Activated CD8-positive, alpha-beta memory T cell treated with anti-CD3 and anti-CD28 coated beads, Interleukin-2, amount 10 ng/mL, durations not matched to agents 7 days and 5 days (primary cell): ENCODE data around the gene KLKB1. TPM values are rescaled to one million over a fixed set of nuclear protein-coding genes. Genes with fewer than 3 reads are reported as not detected.

Source experiments
- ATAC-seq: fragments of 150-1000 bp; cut with Tn5 transposase; one replicate; pipeline ENCODE4 v1.10.0; 2021; ENCODE audit warnings: moderate library complexity
- CTCF ChIA-PET: fragments of 350-600 bp; sonication (Branson Sonifier 250); formaldehyde crosslinking; loops from one replicate; lab custom pipeline; 2021; ENCODE audit warnings: antibody characterized with exemption; lab: Charles Lee
- DNase-seq: peaks from one replicate; pipeline ENCODE4 v3.0.0-alpha.2; 2020
- H3K27ac Mint-ChIP-seq: one replicate; pipeline ENCODE4 v1.8.0; 2021; ENCODE audit warnings: mild to moderate bottlenecking, mixed read lengths
- H3K27me3 Mint-ChIP-seq: one replicate; pipeline ENCODE4 v1.8.0; 2021; ENCODE audit warnings: mixed read lengths
- H3K36me3 Mint-ChIP-seq: one replicate; pipeline ENCODE4 v1.8.0; 2021; ENCODE audit warnings: mild to moderate bottlenecking, mixed read lengths
- H3K4me1 Mint-ChIP-seq: one replicate; pipeline ENCODE4 v1.8.0; 2021; ENCODE audit warnings: mixed read lengths
- H3K4me3 Mint-ChIP-seq: one replicate; pipeline ENCODE4 v1.8.0; 2021; ENCODE audit warnings: mild to moderate bottlenecking, moderate library complexity, mixed read lengths
- H3K9me3 Mint-ChIP-seq: one replicate; pipeline ENCODE4 v1.8.0; 2022; ENCODE audit warnings: low read depth, mixed read lengths
- total RNA-seq, 2 experiments: library from RNA; stranded (reverse); gene quantifications; one replicate each; pipeline ENCODE4 v1.2.3, GENCODE V29; 2021

KLKB1 gene
- under 1 TPM; 0.14 to 0.18 TPM for total RNA-seq

DNA sequence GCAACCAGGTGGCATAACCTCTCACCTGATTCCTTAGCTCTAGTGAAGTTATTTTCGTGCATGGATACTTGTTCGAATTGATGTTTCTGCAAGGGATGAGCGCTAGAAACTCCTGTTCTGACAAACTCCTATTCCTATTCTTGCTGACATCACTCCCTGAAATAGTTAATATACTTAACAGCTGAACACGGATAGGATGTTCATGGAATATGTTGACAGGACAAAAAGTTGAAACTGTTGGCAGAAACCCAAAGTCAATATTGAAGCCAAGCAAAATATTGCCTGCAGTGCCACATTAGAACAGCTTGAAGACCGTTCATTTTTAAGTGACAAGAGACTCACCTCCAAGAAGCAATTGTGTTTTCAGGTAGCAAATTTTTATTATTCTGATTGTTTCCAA lies at the start of gene KLKB1:
KLKB1 (plus strand) TSS at position 287 of the 400 bp plus-strand sequence. CDS start 689 bp downstream, outside the sequence.
- Mint-ChIP-seq H3K27me3 (no peaks in the 10 kb centered on the region), H3K4me1 (no peaks in the 10 kb centered on the region), H3K9me3 (peaks cover 6% of the 10 kb centered on the region), H3K27ac (no peak within 1 kb of the TSS), H3K36me3 (peaks cover 6% of the 10 kb centered on the region), H3K4me3 (no peak within 1 kb of the TSS)
- ATAC-seq (no peak), DNase-seq (no peak)
- CTCF ChIA-PET = no interaction called here

GRCh38 chr4:186188107-186188506 lies 39.2 kb upstream of the KLKB1 start:
- H3K9me3 Mint-ChIP-seq = no peaks in the 10 kb centered on the region
- CTCF ChIA-PET = no interaction called here

DNA sequence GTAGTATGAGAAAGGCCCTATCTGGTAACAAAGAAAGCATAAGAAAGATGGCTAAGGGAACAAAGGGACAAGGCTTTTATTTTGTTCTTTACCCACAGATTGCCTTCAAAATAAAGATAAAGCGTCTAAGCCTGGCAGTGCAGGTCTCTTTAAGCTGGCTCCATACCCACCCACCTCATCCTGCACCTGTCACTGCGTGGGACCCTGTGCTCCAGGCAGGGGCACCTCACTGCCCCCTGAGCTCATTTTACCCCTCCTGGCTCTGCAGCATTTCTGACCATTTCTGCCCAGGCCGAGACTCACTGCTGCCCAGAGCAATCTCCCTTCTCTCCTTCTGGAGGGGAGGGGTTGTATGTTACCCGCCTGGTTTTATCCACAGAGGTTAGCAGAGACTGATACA lies 37.7 kb upstream of the KLKB1 start:
- H3K36me3 Mint-ChIP-seq = no peaks in the 10 kb centered on the region
- H3K4me3 Mint-ChIP-seq = peak overlapping the region; percentile 84
- ATAC-seq (no peak), DNase-seq (no peak)
- H3K27ac Mint-ChIP-seq = no peak overlapping the region
- no peaks in the 10 kb centered on the region for H3K9me3 Mint-ChIP-seq
- peaks cover 24% of the 10 kb centered on the region for H3K4me1 Mint-ChIP-seq
- H3K27me3 Mint-ChIP-seq = peaks cover 8% of the 10 kb centered on the region
- CTCF ChIA-PET = no interaction called here

More at GRCh38 chr4:186188107-186188506, 39.2 kb upstream of the KLKB1 start:
- peaks cover 21% of the 10 kb centered on the region for H3K27me3 Mint-ChIP-seq
- no peak overlapping the region for H3K4me3 Mint-ChIP-seq
- no peaks in the 10 kb centered on the region for H3K36me3 Mint-ChIP-seq
- no peak overlapping the region for H3K27ac Mint-ChIP-seq
- peaks cover 22% of the 10 kb centered on the region for H3K4me1 Mint-ChIP-seq
- ATAC-seq = no peak
- DNase-seq = no peak

GRCh38 chr4:186190581-186191199 lies 36.6 kb upstream of the KLKB1 start:
- no peaks in the 10 kb centered on the region for H3K9me3 Mint-ChIP-seq
- H3K27me3 Mint-ChIP-seq = peaks cover 3% of the 10 kb centered on the region
- H3K27ac Mint-ChIP-seq = peak overlapping the region; percentile 90
- DNase-seq = peak; percentile 62
- peaks cover 24% of the 10 kb centered on the region for H3K4me1 Mint-ChIP-seq
- peaks cover 8% of the 10 kb centered on the region for H3K36me3 Mint-ChIP-seq
- peak overlapping the region; percentile 84 for H3K4me3 Mint-ChIP-seq
- peak; percentile 34 for ATAC-seq
- CTCF ChIA-PET = interaction anchor here (0.8 to 3.2 kb wide), 4 partner anchors 11 to 53 kb away, joined by 3 to 15 read pairs (median 4); no protein-coding TSS in a partner anchor

DNA sequence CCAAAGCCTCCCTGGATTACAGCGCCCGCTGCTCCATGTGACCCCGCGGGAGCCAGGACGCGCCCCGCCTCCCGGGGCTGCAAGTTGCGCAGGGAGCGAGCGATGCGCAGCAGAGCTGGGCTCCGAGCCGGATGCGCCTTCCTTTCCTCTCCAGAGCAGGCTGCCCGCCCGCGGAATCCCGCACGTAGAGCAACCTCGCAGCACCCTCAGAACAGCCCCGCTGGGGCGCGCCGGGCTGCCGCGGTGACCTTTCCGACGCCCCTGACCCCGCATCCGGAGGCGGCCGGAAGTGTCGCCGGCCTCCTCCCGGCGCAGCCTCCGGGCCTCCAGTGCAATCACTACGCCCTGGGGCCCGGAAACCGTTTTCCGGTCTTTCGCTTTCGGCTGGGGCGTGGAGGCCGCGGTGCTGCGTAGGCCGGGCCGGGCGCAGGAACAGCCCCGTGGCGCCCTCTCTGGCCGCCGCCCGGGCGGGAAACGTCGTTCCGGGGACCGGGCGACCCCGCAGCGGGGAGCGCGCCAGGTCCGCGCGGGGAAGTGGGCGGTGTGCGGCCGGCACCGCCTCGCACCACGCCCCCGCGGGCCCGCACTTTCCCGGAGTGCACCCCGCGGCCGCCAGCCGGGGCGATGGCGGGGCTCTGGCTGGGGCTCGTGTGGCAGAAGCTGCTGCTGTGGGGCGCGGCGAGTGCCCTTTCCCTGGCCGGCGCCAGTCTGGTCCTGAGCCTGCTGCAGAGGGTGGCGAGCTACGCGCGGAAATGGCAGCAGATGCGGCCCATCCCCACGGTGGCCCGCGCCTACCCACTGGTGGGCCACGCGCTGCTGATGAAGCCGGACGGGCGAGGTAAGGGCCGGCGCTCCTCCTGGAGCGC lies 35.9 kb upstream of the KLKB1 start, which contains the start of gene CYP4V2:
CYP4V2 (plus strand) TSS at position 368 of the 866 bp plus-strand sequence; CDS start at position 625, 257 bp downstream.
- ATAC-seq (peak; percentile 93), DNase-seq (peak; percentile 91)
- CTCF ChIA-PET = interaction anchor here (0.8 to 3.2 kb wide), 7 partner anchors 10 to 123 kb away, joined by 3 to 15 read pairs (median 3); no protein-coding TSS in a partner anchor
- Mint-ChIP-seq H3K4me1 (peaks cover 24% of the 10 kb centered on the region), H3K36me3 (peaks cover 13% of the 10 kb centered on the region), H3K27me3 (no peaks in the 10 kb centered on the region), H3K27ac (peak within 1 kb of the TSS; percentile 91), H3K9me3 (no peaks in the 10 kb centered on the region), H3K4me3 (peak within 1 kb of the TSS; percentile 90)

DNA sequence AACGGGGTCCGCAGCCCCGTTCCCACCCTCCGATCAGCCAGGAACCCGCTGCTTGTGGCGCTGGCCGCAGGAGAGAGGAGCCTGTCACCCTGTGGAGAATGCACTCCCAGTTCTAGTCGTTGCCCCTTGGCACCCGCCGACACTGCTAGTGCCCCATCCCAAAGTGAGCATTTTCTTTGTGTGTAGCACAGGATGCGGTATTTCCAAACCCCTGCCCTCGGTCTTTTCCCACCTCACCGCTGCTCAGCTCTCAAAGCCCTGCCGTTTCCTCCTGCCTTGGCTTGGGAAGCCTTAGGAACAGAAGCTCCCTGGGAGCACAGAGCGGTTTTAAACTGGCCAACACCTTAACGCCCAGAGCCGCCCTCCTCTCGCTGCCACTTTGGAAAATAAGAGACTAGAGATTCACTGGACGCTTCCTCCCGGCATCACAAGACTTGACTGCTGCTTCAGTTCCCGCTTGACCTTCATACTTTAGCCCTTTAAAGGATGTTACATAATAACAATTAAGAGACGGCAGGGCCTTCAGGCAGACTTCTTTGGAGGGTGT lies 35.2 kb upstream of the KLKB1 start:
- CTCF ChIA-PET = interaction anchor here (1.1 to 3.2 kb wide), 5 partner anchors 10 to 124 kb away, joined by 3 to 15 read pairs (median 4); no protein-coding TSS in a partner anchor
- Mint-ChIP-seq H3K4me3 (peak overlapping the region; percentile 90), H3K27ac (peak overlapping the region; percentile 91), H3K36me3 (peaks cover 16% of the 10 kb centered on the region), H3K4me1 (peaks cover 24% of the 10 kb centered on the region), H3K9me3 (no peaks in the 10 kb centered on the region), H3K27me3 (no peaks in the 10 kb centered on the region)
- DNase-seq (peak; percentile 61), ATAC-seq (no peak)

- Mint-ChIP-seq H3K9me3 (no peaks in the 10 kb centered on the region), H3K27ac (no peak overlapping the region), H3K27me3 (no peaks in the 10 kb centered on the region)
Measured at GRCh38 chr4:186193851-186194250, 33.5 kb upstream of the KLKB1 start.

DNA sequence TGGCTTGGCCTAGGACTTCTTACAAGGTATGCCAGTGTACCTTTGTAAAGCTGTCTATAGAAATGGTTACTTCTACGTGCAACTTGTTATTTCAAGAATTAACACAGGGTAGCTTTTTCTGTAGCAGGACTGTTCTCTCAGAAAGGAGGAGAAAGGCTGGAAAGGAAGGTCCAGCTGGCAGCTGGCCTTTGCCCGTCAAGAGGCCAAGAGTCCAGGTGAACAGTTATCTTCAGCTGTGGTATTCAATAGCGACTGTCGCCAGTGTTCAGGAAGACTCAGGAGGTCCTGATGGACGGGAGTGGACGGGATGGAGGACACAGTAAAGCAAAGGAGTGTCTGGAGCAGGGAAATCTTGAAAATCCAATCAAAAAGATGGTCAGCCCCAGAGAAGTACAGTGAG lies 31.2 kb upstream of the KLKB1 start:
- ATAC-seq (no peak), DNase-seq (no peak)
- Mint-ChIP-seq H3K9me3 (no peaks in the 10 kb centered on the region), H3K36me3 (peaks cover 16% of the 10 kb centered on the region), H3K4me3 (no peak overlapping the region), H3K27ac (no peak overlapping the region), H3K4me1 (peaks cover 12% of the 10 kb centered on the region), H3K27me3 (no peaks in the 10 kb centered on the region)
- CTCF ChIA-PET = no interaction called here

More at GRCh38 chr4:186193851-186194250, 33.5 kb upstream of the KLKB1 start:
- DNase-seq = no peak
- no peak overlapping the region for H3K4me3 Mint-ChIP-seq
- CTCF ChIA-PET = interaction anchor here (3.2 kb wide), 1 partner anchor 8 kb away, joined by 15 read pairs; no protein-coding TSS in a partner anchor
- H3K36me3 Mint-ChIP-seq = peaks cover 16% of the 10 kb centered on the region
- no peak for ATAC-seq
- H3K4me1 Mint-ChIP-seq = peaks cover 24% of the 10 kb centered on the region

DNA sequence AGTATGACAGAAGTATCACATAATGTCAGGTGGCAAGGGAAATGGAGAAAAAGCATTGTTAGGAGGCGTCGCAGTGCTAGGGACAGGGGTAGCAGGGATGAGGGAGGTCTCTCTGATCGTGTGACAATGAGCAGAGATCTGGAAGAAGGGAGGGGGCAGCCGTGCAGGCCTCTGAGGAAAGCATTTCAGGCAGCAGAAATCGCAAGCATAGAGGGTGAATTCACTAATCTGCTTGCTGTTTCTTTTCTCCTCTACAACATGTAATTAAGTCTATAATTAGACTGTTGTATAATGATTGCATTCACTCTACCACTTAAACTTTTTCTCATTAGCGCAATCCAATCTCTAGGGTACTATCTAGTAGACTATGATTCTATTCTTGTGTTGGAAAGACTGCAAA lies 26.8 kb upstream of the KLKB1 start:
- CTCF ChIA-PET = no interaction called here
- Mint-ChIP-seq H3K9me3 (no peaks in the 10 kb centered on the region), H3K27ac (no peak overlapping the region), H3K4me1 (peaks cover 4% of the 10 kb centered on the region), H3K36me3 (peaks cover 16% of the 10 kb centered on the region), H3K4me3 (no peak overlapping the region), H3K27me3 (no peaks in the 10 kb centered on the region)
- ATAC-seq (no peak), DNase-seq (no peak)

DNA sequence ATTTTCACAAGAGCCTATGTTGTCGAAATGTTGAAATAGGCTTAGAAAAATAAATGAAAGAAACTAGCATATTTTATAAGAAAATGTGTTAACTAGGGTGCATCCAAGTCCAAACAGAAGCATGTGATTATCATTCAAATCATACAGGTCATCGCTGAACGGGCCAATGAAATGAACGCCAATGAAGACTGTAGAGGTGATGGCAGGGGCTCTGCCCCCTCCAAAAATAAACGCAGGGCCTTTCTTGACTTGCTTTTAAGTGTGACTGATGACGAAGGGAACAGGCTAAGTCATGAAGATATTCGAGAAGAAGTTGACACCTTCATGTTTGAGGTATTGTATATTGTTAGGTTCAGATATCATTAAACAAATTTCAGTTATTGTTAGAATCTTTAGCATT lies 26.3 kb upstream of the KLKB1 start:
- H3K4me1 Mint-ChIP-seq = peaks cover 4% of the 10 kb centered on the region
- H3K9me3 Mint-ChIP-seq = no peaks in the 10 kb centered on the region
- ATAC-seq (no peak), DNase-seq (no peak)
- peaks cover 12% of the 10 kb centered on the region for H3K36me3 Mint-ChIP-seq
- H3K27me3 Mint-ChIP-seq = no peaks in the 10 kb centered on the region
- H3K27ac Mint-ChIP-seq = no peak overlapping the region
- no peak overlapping the region for H3K4me3 Mint-ChIP-seq
- CTCF ChIA-PET = interaction anchor here (1.2 to 2.1 kb wide), 2 partner anchors 9 to 134 kb away, joined by 5 to 15 read pairs; partner anchors contain the start of gene CYP4V2

- no peaks in the 10 kb centered on the region for H3K27me3 Mint-ChIP-seq
- peak; percentile 66 for DNase-seq
- H3K27ac Mint-ChIP-seq = no peak overlapping the region
- peaks cover 8% of the 10 kb centered on the region for H3K36me3 Mint-ChIP-seq
- no peak overlapping the region for H3K4me3 Mint-ChIP-seq
- no peaks in the 10 kb centered on the region for H3K9me3 Mint-ChIP-seq
- H3K4me1 Mint-ChIP-seq = peaks cover 4% of the 10 kb centered on the region
- peak; percentile 90 for ATAC-seq
- CTCF ChIA-PET = interaction anchor here (1.2 to 2.1 kb wide), 2 partner anchors 10 to 134 kb away, joined by 5 to 15 read pairs; partner anchors contain the start of gene CYP4V2
Measured at GRCh38 chr4:186201535-186202230, 25.6 kb upstream of the KLKB1 start.

DNA sequence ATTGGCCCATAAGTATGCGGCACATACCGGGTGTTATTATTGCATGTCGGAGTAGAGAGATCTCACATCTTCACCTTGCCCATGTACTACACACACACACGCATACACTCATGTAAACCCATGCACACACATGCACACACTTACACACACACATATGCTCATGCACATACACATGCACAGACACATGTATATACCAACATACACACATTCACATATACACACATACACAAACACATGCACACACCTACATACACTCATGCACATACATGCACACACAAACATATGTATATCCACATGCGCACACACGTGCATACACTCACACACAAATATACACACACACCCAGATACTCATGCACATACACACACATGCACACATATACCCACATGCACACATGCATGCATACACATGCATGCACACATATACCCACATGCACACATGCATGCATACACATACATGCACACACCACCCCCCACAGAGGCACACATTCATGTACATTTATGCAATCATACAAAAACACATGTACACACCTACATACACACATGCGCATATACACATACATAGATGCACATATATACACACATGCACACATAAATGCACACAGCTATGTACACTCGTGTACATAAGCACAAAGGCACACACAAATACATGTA lies 24.7 kb upstream of the KLKB1 start:
- Mint-ChIP-seq H3K4me3 (no peak overlapping the region), H3K27ac (no peak overlapping the region), H3K27me3 (no peaks in the 10 kb centered on the region), H3K9me3 (no peaks in the 10 kb centered on the region), H3K4me1 (peaks cover 4% of the 10 kb centered on the region), H3K36me3 (peaks cover 6% of the 10 kb centered on the region)
- no peak for DNase-seq
- CTCF ChIA-PET = interaction anchor here (1.2 to 2.1 kb wide), 2 partner anchors 11 to 135 kb away, joined by 5 to 15 read pairs; partner anchors contain the start of gene CYP4V2
- no peak for ATAC-seq
